NCI-H1694 treated with DMSO at 0.1 percent for 48 hours (cell line): Measurements from ENCODE around the gene NFIA.
A peak's percentile ranks its signal among the peaks of the same experiment; 100 is the strongest.
"Not testable (repeated sequence)": the region's sequence is repeated elsewhere in the genome, so short reads cannot be mapped to it uniquely, and the experiment has no call there.

ENCODE experiments used
- DNase-seq: peaks from one replicate; lab custom pipeline; 2025; lab: John Stamatoyannopoulos, UW

NFIA gene

DNA sequence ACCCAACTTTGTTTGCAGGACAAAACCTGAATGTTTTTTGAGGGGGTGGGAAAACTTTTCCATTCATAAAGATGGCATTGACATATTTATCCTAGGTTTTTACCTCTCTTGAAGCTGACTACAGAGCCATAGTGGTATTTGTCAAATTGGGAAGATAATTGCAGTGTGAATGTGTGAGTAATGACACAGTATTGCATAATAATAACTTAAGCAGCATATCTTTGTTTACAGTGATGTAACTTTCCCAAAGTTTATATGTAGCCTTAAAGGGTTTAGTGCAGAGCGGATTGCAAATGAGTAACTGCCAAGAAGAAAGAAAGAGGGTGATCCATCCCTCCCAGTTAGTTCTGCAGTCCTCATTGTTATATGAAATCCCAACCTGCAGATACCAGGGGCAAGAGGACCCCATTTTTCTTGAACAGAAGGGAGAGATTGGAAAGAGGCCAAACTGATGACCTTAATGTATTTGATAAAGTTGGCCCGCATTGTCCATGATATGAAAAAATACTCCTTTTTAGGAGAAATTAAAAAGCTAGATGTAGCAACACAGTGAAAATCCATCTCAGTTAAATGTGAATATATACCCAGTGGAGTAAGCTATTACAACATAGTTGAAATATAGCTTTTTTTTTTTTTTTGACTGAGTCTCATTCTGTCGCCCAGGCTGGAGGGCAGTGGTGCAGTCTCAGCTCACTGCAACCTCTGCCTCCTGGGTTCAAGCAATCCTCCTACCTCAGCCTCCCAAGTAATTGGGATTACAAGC lies 23.7 kb upstream of the NFIA start:
- DNase-seq: no peak

DNA sequence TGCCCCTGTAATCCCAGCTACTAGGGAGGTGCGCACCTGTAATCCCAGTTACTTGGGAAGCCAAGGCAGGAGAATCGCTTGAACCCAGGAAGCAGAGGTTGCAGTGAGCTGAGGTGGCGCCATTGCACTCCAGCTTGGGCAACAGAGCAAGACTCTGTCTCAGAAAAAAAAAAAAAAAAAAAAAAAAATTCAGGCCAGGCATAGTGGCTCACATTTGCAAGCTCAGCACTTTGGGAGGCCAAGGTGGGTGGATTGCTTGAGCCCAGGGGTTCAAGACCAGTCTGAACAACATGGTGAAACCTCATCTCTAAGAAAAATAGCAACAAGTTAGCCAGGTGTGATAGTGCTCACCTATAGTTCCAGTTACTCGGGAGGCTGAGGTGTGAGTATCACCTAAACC lies 20.8 kb upstream of the NFIA start:
- not testable (repeated sequence) for DNase-seq

GRCh38 chr1:61064673-61065072 lies 17.7 kb upstream of the NFIA start:
- no peak for DNase-seq

DNA sequence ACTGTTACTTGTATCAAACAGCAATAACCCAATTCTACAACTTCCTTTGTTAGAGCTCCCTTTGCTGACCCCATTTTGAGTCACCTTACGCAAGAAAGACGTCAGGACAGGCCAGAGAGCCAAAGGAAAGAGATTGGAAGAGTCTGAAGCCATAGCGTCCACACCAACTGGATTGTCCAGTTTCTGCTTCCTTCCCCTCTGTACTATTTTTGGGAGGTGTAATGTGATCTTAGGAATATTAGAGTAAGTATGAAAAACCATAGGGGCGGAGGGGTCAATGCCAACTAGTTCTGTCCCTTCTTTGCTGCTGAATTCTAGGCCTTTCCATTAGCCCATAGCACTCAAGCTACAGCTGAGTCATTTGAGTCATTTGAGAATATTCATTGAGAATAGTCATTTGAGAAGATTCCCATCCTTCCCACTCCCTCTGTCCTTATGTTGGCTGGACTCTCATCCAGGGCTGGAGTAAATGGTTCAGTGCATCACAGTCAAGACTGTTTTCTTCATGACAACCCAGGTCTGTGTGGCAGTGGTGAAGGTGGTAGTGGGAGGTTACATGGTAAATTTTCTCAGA lies 14.8 kb upstream of the NFIA start:
- DNase-seq: no peak

GRCh38 chr1:61070054-61070453 lies 12.3 kb upstream of the NFIA start:
- no peak for DNase-seq

GRCh38 chr1:61071205-61072130 lies 10.9 kb upstream of the NFIA start:
- no peak for DNase-seq

DNA sequence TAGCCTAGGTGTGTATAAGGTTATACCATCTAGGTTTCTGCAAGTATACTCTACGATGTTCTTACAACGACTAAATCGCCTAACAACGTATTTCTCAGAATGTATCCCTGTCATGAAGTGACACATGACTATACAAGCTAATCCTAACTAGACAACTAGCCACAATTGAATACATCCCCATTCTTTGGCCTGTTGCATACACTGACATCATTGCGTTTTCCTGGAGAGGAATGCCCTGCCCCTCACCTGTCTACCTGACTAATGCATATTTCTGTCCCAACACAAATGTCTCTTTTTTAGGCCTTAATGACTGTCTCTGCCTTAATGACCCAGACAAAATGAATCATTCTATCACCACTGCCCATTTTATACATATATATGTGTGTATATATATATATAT lies 8.5 kb upstream of the NFIA start:
- DNase-seq: no peak

DNA sequence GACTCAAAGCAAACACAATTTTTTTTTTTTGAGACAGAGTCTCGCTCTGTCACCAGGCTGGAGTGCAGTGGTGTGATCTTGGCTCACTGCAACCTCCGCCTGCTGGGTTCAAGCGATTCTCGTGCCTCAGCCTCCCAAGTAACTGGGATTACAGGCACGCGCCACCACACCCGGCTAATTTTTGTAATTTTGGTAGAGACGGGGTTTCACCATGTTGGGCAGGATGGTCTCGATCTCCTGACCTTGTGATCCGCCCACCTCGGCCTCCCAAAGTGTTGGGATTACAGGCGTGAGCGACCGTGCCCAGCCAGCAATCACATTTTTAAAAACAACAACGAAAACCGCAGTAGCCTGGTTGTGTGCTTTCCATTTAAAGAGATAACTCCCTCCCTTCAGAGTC lies 6.5 kb upstream of the NFIA start:
- not testable (repeated sequence) for DNase-seq

- DNase-seq: peak; percentile 91
These were observed 5.4 kb upstream of the NFIA start for GRCh38 chr1:61076728-61077675.

GRCh38 chr1:61077676-61078541 lies 4.5 kb upstream of the NFIA start:
- peak; percentile 99 for DNase-seq

- DNase-seq: no peak
These were observed 3.6 kb upstream of the NFIA start for GRCh38 chr1:61078618-61079295.

DNA sequence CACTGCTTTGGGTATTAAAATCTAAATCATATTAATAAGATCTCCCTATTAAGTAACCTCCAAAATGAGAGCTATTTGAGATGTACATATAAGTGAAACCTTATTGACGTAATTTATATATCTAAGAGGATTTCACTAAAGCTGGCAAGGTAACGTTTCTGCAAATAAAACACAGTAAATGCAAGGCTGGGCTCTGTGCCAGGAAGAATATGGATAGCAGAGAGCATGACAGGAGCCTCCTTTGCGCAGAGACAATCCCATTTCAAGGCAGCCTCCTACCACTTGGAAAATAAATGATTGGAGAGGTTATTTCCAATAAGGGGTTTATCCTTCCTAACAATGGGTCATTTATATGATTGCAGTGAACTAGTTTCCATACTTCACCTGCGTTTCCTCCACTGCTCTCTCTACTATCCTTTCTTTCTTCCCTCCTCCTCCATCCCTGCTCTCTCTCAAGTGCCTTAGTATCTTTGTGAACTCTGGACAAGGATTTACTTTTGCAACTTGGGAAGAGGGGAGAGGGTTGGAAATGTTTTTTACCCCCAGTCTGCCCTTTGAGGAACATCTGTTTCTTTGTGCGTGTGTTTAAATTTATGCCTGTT lies 3.0 kb upstream of the NFIA start:
- DNase-seq: peak; percentile 23

GRCh38 chr1:61079898-61080336 lies 2.4 kb upstream of the NFIA start:
- peak; percentile 63 for DNase-seq

DNA sequence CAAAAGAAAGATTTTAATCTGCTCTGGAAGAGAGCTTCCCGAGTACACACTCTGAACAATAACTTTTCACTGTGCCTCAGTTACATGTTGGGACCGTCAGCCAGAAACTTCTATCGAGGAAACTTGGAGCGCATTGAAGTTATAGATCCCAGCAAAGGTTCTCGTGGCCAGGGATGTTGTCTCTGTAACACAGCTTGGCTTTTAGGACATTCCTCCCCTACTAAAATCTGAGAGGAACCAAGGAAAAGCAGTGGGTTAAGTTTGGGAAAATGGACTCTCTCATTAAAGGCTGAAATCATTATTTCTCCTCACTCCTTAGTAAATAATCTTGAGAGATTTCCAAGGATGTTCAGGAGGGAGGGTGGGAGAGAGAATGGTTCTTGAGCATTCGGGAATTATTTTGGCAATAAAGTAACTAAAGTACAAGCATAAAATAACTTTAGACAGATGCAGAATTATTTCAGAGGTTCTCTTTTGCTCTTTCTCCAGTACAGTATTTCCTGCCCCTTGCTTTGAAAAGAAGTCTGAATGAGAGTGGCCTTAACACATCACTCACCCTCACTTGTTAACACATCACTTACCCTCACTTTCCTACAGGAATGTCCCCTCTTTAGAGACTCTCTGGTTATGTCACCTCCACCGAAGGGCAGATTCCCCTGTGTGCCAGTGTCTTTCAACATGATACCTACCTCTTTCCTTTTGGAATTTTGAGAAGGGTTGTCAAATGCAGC lies 1.8 kb upstream of the NFIA start:
- peak; percentile 28 for DNase-seq

GRCh38 chr1:61081144-61081685 lies 1.1 kb upstream of the NFIA start:
- DNase-seq: no peak

GRCh38 chr1:61081686-61082310 lies 563 bp upstream of the NFIA start:
- DNase-seq: peak; percentile 74

DNA sequence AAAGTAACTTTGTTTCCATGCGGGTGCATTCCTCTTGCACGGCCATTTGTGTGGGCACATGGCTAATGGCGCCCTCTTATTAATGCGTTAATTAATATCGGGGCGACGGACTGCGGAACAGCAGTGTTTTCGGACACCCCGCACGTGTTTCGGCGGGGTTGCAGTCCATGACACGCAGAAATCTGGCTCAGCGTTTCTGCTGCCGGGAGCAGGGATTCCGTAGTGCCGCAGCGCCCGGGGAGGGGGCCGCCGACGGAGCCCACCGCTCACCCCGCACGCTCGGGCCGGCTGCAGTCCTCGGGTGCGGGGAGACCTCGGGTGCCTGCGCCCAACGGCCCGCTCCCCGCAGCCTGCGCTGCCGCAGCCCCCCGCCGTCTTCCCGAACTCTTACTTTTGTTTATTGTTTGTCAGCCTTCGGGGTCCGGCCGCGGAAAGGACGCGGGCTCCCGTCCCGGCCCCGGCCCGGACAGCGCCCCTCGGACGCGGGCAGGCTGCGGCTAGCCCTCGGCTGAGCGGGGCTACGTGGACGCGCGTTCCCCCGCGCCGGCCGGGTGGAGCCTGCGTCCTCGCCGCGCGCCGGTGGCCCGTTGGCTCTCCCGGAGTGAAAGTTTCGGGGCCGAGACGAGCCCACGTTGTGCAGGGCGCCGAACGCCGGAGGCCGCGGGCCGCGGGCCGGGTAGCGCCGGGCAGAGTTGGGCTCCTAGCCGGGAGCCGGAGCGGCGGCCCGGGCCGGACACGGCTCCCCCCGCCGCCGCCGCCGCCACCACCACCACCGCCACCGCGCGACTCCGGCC lies 849 bp downstream of the NFIA start:
- DNase-seq: peak; percentile 19
